NOMO-1 (cell line): ENCODE results near the gene TMEM200A.
A peak's percentile ranks its signal among the peaks of the same experiment; 100 is the strongest.
"Not testable (repeated sequence)": the region's sequence is repeated elsewhere in the genome, so short reads cannot be mapped to it uniquely, and the experiment has no call there.

ENCODE experiments used
- DNase-seq, 2 experiments: peaks; one replicate each; lab custom pipeline; 2025; ENCODE audit not compliant: unreplicated experiment in 2 of 2; lab: John Stamatoyannopoulos, UW

The TMEM200A gene

GRCh38 chr6:130365166-130366106, at the start of gene TMEM200A:
TSS of gene TMEM200A (plus strand) at chr6:130366017. CDS start at chr6:130440423, 74,406 bp downstream.
- DNase-seq, result no peak

GRCh38 chr6:130320908-130321307, 44.9 kb upstream of the TMEM200A start:
- no peak for DNase-seq

GRCh38 chr6:130322673-130323268, 43.0 kb upstream of the TMEM200A start:
- peak; percentile 1 to 56 for DNase-seq

GRCh38 chr6:130324657-130325056, 41.2 kb upstream of the TMEM200A start:
- DNase-seq, result no peak

- DNase-seq, result no peak
These were observed 39.3 kb upstream of the TMEM200A start for GRCh38 chr6:130326496-130326895.

GRCh38 chr6:130337534-130337933, 28.3 kb upstream of the TMEM200A start:
- no peak for DNase-seq

- DNase-seq, result not testable (repeated sequence)
These were observed 19.5 kb upstream of the TMEM200A start for GRCh38 chr6:130346324-130346723.

- DNase-seq, result no peak
These were observed 11.5 kb upstream of the TMEM200A start for GRCh38 chr6:130354322-130354721.

GRCh38 chr6:130355572-130355971, 10.2 kb upstream of the TMEM200A start:
- DNase-seq, result no peak

GRCh38 chr6:130357436-130357835, 8.4 kb upstream of the TMEM200A start:
- DNase-seq, result no peak

GRCh38 chr6:130359736-130360135, 6.1 kb upstream of the TMEM200A start:
- no peak for DNase-seq

GRCh38 chr6:130362128-130362527, 3.7 kb upstream of the TMEM200A start:
- DNase-seq, result no peak

- DNase-seq, result no peak
These were observed 1.5 kb upstream of the TMEM200A start for GRCh38 chr6:130364224-130364780.

- no peak for DNase-seq
These were observed 539 bp downstream of the TMEM200A start for GRCh38 chr6:130366107-130367005.

- no peak for DNase-seq
These were observed 1.9 kb downstream of the TMEM200A start for GRCh38 chr6:130367767-130368166.

GRCh38 chr6:130368576-130368975, 2.8 kb downstream of the TMEM200A start:
- DNase-seq, result no peak

GRCh38 chr6:130369831-130370230, 4.0 kb downstream of the TMEM200A start:
- no peak for DNase-seq

GRCh38 chr6:130371921-130372420, 6.2 kb downstream of the TMEM200A start:
- no peak for DNase-seq

- no peak for DNase-seq
These were observed 7.0 kb downstream of the TMEM200A start for GRCh38 chr6:130372786-130373185.

GRCh38 chr6:130373992-130374391, 8.2 kb downstream of the TMEM200A start:
- no peak for DNase-seq
